Endodermal cell (in vitro differentiated cells): ENCODE results near the gene REC114. TPM values are rescaled to one million over a fixed set of nuclear protein-coding genes. Genes with fewer than 3 reads are reported as not detected.
"Not testable (repeated sequence)": the region's sequence is repeated elsewhere in the genome, so short reads cannot be mapped to it uniquely, and the experiment has no call there.

Source experiments
- DNase-seq: peaks from one replicate; pipeline ENCODE4 v3.0.0-alpha.2; 2017
- H3K27ac ChIP-seq: 2 replicates; pipeline ENCODE4 v1.5.1; 2013; ENCODE audit warnings: mild to moderate bottlenecking, low read depth, low read length, moderate library complexity
- H3K27me3 ChIP-seq: 2 replicates; pipeline ENCODE4 v1.6.1; 2013; ENCODE audit warnings: mild to moderate bottlenecking, low read length, moderate library complexity; ENCODE audit not compliant: insufficient read depth, control insufficient read depth, poor library complexity, severe bottlenecking
- H3K36me3 ChIP-seq: 2 replicates; pipeline ENCODE4 v1.7.0; 2013; ENCODE audit warnings: mild to moderate bottlenecking, low read length, moderate library complexity; ENCODE audit not compliant: control insufficient read depth, insufficient read depth
- H3K4me1 ChIP-seq: one replicate; pipeline ENCODE4 v1.7.0; 2013; ENCODE audit warnings: low read length; ENCODE audit not compliant: control insufficient read depth, insufficient read depth
- H3K4me3 ChIP-seq: 2 replicates; pipeline ENCODE4 v1.5.1; 2013; ENCODE audit warnings: mild to moderate bottlenecking, low read length, moderate library complexity
- H3K9ac ChIP-seq: 2 replicates; pipeline ENCODE4 v1.6.1; 2013; ENCODE audit warnings: mild to moderate bottlenecking, low read length, moderate library complexity; ENCODE audit not compliant: poor library complexity, severe bottlenecking; ENCODE audit errors: extremely low read depth
- H3K9me3 ChIP-seq: 2 replicates; pipeline ENCODE4 v1.6.1; 2013; ENCODE audit warnings: mild to moderate bottlenecking, low read length, moderate library complexity; ENCODE audit not compliant: control insufficient read depth
- H3K27ac Mint-ChIP-seq: 2 replicates; pipeline ENCODE4 v1.8.0; 2020; ENCODE audit warnings: mixed read lengths
- H3K27me3 Mint-ChIP-seq: 2 replicates; pipeline ENCODE4 v1.8.0; 2021; ENCODE audit warnings: mild to moderate bottlenecking, mixed read lengths; ENCODE audit not compliant: insufficient read depth
- H3K36me3 Mint-ChIP-seq: 2 replicates; pipeline ENCODE4 v1.8.0; 2020; ENCODE audit warnings: low read depth, mixed read lengths
- H3K4me1 Mint-ChIP-seq: 2 replicates; pipeline ENCODE4 v1.8.0; 2020; ENCODE audit warnings: mixed read lengths
- H3K4me3 Mint-ChIP-seq: 2 replicates; pipeline ENCODE4 v1.8.0; 2020; ENCODE audit warnings: mild to moderate bottlenecking, moderate library complexity, mixed read lengths
- H3K9me3 Mint-ChIP-seq: 2 replicates; pipeline ENCODE4 v1.8.0; 2020; ENCODE audit warnings: mild to moderate bottlenecking, mixed read lengths
- CTCF ChIP-seq: fragments of 200-600 bp; sonication (generic); conservative IDR thresholded peaks from 2 replicates; pipeline ENCODE4 v1.5.0; 2021; ENCODE audit warnings: antibody characterized with exemption, mild to moderate bottlenecking
- WGBS, 2 experiments: methylation state at CpG; one replicate each; pipeline versions ENCODE4 v1.1.5 to v1.1.7; 2013; ENCODE audit warnings: missing lambda C conversion rate in 2 of 2, mixed read lengths in 1 of 2; ENCODE audit not compliant: insufficient coverage in 1 of 2, insufficient read length in 1 of 2; 5-methylcytosine and 5-hydroxymethylcytosine counted together
- total RNA-seq, 2 donors: library from RNA; stranded (reverse); fragmentation: NEBNext Ultra II Directional in 1 of 2; extraction: Animal tissue kit (Norgen Biotek cat#: 25700) in 1 of 2; gene quantifications; 2 replicates in 1 of 2; 3 replicates in 1 of 2; pipeline ENCODE4 v1.2.1, GENCODE V29; 2021

Gene REC114
- total RNA-seq, 2 donors from 2014 or later = not detected

DNA sequence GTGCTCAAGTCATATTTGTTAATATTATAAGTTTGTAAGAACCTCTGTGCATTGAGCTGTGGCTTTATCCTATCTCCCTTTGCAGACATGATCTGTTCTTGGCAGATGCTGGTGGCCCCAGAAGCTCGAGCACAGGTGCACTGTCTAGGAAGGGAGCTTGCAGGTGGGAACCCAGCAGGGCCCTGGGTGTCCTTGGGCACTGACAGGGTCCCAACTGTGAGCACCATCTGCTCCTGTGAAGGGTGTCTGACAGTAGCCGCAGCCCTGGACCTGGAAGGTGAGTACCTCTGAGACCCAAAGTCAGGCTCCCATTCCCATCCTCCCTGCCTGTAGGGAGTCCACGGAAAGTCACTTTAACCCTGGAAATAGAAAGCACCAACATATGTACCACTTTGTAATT, 2.4 kb upstream of the REC114 start:
- H3K9me3 ChIP-seq = no peaks in the 10 kb centered on the region
- H3K27ac Mint-ChIP-seq = no peak overlapping the region
- H3K4me1 ChIP-seq = no peaks in the 10 kb centered on the region
- H3K4me3 ChIP-seq = no peak overlapping the region
- H3K36me3 Mint-ChIP-seq = no peaks in the 10 kb centered on the region
- H3K27ac ChIP-seq = no peak overlapping the region
- DNase-seq = no peak
- no peaks in the 10 kb centered on the region for H3K27me3 Mint-ChIP-seq
- no peaks in the 10 kb centered on the region for H3K27me3 ChIP-seq
- no peaks in the 10 kb centered on the region for H3K36me3 ChIP-seq
- H3K4me1 Mint-ChIP-seq = no peaks in the 10 kb centered on the region
- no peaks in the 10 kb centered on the region for H3K9me3 Mint-ChIP-seq
- no peak overlapping the region for H3K4me3 Mint-ChIP-seq
- TF ChIP-seq CTCF = no peak
- H3K9ac ChIP-seq = no peak overlapping the region
- 89 to 100% methylated on average over 3 of the region's 3 CpGs for WGBS, 2 experiments

DNA sequence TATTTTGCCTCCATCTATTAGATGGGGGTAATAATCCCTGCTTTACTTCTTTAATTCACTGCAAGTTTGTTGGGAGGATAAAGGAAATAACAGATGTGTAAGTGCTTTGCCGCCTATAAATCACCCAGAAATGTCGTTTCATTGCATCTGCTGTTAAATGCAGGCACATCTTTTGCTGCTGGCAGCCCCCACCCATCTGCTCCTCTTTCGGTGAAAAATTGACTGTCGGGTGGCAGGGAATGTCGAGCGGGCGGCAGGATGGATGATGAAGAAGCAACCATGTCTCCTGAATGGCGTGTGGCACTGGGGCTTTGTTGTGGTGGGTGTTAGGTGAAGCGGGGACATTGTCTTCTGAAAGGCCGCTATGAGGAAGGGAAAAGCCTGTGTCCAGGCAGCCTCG, 543 bp upstream of the REC114 start:
- 94 to 100% methylated on average over 7 to 11 of the region's 11 CpGs for WGBS, 2 experiments
- H3K27ac Mint-ChIP-seq = no peak overlapping the region
- no peaks in the 10 kb centered on the region for H3K27me3 Mint-ChIP-seq

DNA sequence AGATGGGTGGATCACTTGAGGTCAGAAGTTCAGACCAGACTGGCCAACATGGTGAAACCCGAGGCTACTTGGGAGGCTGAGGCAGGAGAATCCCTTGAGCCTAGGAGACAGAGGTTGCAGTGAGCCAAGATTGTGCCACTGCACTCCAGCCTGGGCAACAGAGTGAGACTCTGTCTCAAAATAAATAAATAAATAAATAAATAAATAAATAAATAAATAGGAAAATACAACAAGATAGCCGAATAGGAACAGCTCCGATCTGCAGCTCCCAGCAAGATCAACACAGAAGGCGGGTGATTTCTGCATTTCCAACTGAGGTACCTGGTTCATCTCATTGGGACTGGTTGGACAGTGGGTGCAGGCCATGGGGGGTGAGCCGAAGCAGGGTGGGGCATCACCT, 4.5 kb downstream of the REC114 start:
- not testable (repeated sequence) for H3K9ac ChIP-seq, DNase-seq, H3K36me3 Mint-ChIP-seq, H3K27me3 Mint-ChIP-seq, H3K27ac ChIP-seq, H3K4me1 ChIP-seq, H3K4me3 ChIP-seq, H3K4me3 Mint-ChIP-seq, H3K9me3 Mint-ChIP-seq, H3K36me3 ChIP-seq, H3K27ac Mint-ChIP-seq, H3K27me3 ChIP-seq, H3K9me3 ChIP-seq, H3K4me1 Mint-ChIP-seq
- WGBS, 2 experiments = 88 to 98% methylated on average over 4 to 5 of the region's 5 CpGs

More for the DNA sequence above, 543 bp upstream of the REC114 start:
- no peak overlapping the region for H3K4me3 ChIP-seq
- H3K4me3 Mint-ChIP-seq = no peak overlapping the region
- no peak for TF ChIP-seq CTCF
- no peaks in the 10 kb centered on the region for H3K4me1 ChIP-seq
- DNase-seq = no peak
- H3K27ac ChIP-seq = no peak overlapping the region
- H3K36me3 ChIP-seq = no peaks in the 10 kb centered on the region
- no peaks in the 10 kb centered on the region for H3K9me3 ChIP-seq
- no peaks in the 10 kb centered on the region for H3K36me3 Mint-ChIP-seq
- no peaks in the 10 kb centered on the region for H3K4me1 Mint-ChIP-seq
- no peaks in the 10 kb centered on the region for H3K27me3 ChIP-seq
- H3K9ac ChIP-seq = no peak overlapping the region
- peaks cover 2% of the 10 kb centered on the region for H3K9me3 Mint-ChIP-seq

GRCh38 chr15:73448158-73448758, 5.3 kb downstream of the REC114 start:
- not testable (repeated sequence) for H3K9me3 Mint-ChIP-seq, H3K9me3 ChIP-seq, H3K27ac ChIP-seq, H3K4me1 Mint-ChIP-seq, H3K27me3 ChIP-seq, H3K4me3 ChIP-seq, H3K36me3 ChIP-seq, H3K9ac ChIP-seq, H3K27me3 Mint-ChIP-seq, H3K36me3 Mint-ChIP-seq, H3K27ac Mint-ChIP-seq, H3K4me3 Mint-ChIP-seq, H3K4me1 ChIP-seq
- WGBS, 2 experiments = 90 to 95% methylated on average over 3 to 5 of the region's 5 CpGs
- DNase-seq = peak; percentile 57

DNA sequence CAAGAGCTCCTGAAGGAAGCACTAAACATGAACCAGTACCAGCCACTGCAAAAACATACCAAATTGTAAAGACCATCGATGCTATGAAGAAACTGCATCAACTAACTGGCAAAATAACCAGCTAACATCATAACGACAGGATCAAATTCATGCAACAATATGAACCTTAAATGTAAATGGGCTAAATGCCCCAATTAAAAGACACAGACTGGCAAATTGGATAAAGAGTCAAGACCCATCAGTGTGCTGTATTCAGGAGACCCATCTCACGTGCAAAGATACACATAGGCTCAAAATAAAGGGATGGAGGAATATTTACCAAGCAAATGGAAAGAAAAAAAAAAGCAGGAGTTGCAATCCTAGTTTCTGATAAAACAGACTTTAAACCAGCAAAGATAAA, 7.0 kb downstream of the REC114 start:
- H3K36me3 ChIP-seq, H3K4me1 Mint-ChIP-seq, H3K27ac ChIP-seq, H3K4me1 ChIP-seq, H3K4me3 ChIP-seq, H3K9me3 ChIP-seq, H3K9ac ChIP-seq, DNase-seq, H3K4me3 Mint-ChIP-seq, H3K27me3 Mint-ChIP-seq, H3K9me3 Mint-ChIP-seq, H3K27ac Mint-ChIP-seq, H3K27me3 ChIP-seq, H3K36me3 Mint-ChIP-seq: not testable (repeated sequence)
- WGBS, 2 experiments = 100% methylated on average over 2 of the region's 3 CpGs; no CpG with 5 or more reads in 1 of the 2 experiments
